ENCODE measurements around the gene ROR1. TPM values are rescaled to one million over a fixed set of nuclear protein-coding genes. Genes with fewer than 3 reads are reported as not detected.

ROR1 gene
- total RNA-seq, 6 donors from 2014 or later: 19.7 to 39.8 (median 28.5) TPM

DNA sequence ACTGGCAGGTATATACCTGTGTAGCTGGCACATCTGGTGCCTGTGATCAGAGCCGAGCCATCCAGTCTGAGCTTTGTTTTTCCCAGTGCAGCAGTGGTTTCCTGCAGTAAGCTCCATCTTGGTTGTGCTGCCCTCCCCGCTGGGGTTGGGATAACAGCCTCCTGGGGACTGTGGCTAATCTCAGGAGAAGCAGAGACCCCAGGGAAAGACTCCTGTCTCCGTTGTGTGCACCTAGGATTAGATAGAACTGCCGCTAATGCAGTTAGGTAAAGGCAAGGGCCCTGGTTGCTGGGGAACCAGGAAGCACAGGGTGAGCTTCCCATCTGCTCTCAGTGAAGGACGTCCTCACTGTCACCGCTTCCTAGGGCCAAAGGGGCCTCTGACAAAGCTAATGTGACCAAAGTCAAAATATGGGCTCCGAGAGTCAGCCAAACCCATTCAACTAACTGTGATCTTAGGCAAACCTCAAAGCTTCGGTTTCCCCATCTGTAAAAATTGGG lies 20.0 kb downstream of the ROR1 start:
- Histone ChIP-seq H3K4me3 (no peak overlapping the region), H3K27ac (no peak overlapping the region), H3K27me3 (no peaks in the 10 kb centered on the region), H3K36me3 (no peaks in the 10 kb centered on the region), H3K4me1 (peaks cover 0 to 14% (median 9%) of the 10 kb centered on the region in 4 donors), H3K9me3 (no peaks in the 10 kb centered on the region)
- DNase-seq: no peak
- WGBS, 2 donors: 83 to 86% methylated on average over 7 to 8 of the region's 8 CpGs
- TF ChIP-seq EP300 (IDR thresholded peaks at IDR 0.05) (no peak), POLR2A (IDR thresholded peaks at IDR 0.05) (no peak), POLR2AphosphoS5 (IDR thresholded peaks at IDR 0.05) (no peak)
- TF ChIP-seq, protein P1, sequence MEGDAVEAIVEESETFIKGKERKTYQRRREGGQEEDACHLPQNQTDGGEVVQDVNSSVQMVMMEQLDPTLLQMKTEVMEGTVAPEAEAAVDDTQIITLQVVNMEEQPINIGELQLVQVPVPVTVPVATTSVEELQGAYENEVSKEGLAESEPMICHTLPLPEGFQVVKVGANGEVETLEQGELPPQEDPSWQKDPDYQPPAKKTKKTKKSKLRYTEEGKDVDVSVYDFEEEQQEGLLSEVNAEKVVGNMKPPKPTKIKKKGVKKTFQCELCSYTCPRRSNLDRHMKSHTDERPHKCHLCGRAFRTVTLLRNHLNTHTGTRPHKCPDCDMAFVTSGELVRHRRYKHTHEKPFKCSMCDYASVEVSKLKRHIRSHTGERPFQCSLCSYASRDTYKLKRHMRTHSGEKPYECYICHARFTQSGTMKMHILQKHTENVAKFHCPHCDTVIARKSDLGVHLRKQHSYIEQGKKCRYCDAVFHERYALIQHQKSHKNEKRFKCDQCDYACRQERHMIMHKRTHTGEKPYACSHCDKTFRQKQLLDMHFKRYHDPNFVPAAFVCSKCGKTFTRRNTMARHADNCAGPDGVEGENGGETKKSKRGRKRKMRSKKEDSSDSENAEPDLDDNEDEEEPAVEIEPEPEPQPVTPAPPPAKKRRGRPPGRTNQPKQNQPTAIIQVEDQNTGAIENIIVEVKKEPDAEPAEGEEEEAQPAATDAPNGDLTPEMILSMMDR (IDR thresholded peaks at IDR 0.05): no peak
- ATAC-seq (ENCODE audit: low FRiP score in 2 of 2): no peak

DNA sequence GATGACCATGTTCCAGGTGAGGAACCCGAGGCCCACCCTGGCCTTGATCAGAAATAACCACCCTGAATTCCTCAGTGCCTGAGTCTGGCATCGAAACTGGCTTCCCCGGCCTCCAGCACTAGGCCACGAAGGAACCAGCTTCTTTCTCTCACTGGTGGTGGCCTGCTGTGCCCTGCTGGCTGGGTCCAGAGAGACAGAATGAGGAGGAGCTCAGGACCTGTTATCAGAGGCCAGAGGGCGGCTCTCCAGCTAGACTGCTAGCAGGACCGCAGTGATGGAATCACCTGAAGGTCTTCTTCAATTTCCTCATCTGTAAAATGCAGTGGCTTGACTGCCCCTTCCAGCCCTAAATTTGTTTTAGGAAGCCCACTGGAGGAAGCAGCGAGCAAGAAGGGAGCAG lies 20.5 kb downstream of the ROR1 start:
- DNase-seq (no peak), ATAC-seq (ENCODE audit: low FRiP score in 2 of 2) (no peak)
- no peaks in the 10 kb centered on the region for H3K36me3 ChIP-seq
- TF ChIP-seq POLR2AphosphoS5 (IDR thresholded peaks at IDR 0.05) (no peak), POLR2A (IDR thresholded peaks at IDR 0.05) (no peak), EP300 (IDR thresholded peaks at IDR 0.05) (no peak)
- TF ChIP-seq, protein P1 (IDR thresholded peaks at IDR 0.05): no peak
- H3K4me3 ChIP-seq: no peak overlapping the region
- peaks cover 0 to 14% (median 9%) of the 10 kb centered on the region in 4 donors for H3K4me1 ChIP-seq
- 82 to 83% methylated on average over 4 to 7 of the region's 7 CpGs for WGBS, 2 donors
- H3K27me3 ChIP-seq: no peaks in the 10 kb centered on the region
- H3K27ac ChIP-seq: peak overlapping the region in 2 of 4 donors; percentile 32 to 48
- no peaks in the 10 kb centered on the region for H3K9me3 ChIP-seq

DNA sequence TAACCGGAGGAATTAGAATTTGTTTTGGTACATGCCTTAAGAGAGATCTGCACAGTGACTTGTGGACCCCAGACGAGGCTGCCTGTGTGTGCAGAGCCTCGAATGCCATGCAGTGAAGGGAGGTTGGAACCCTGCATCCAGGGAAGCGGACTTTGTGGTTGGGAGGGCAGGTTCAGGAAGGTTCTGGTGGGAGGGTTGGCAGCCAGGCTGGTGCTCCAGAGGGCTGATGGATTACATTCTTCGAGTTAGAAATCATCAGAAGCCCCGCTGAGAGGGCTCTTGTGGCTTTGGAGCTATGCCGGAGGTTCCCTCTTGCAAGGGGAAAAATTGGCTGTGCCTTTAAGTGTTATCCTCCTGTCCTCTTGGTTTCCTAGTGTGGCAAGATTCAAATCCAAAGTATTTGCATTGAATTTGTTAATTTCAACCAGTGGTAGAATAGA lies 21.1 kb downstream of the ROR1 start:
- Histone ChIP-seq H3K9me3 (no peaks in the 10 kb centered on the region), H3K4me3 (no peak overlapping the region), H3K27me3 (no peaks in the 10 kb centered on the region), H3K4me1 (peaks cover 4 to 14% (median 9%) of the 10 kb centered on the region in 4 donors), H3K27ac (peak overlapping the region; percentile 5 to 48 (median 30)), H3K36me3 (no peaks in the 10 kb centered on the region)
- DNase-seq (peak in 1 of 2 donors; percentile 59), ATAC-seq (ENCODE audit: low FRiP score in 2 of 2) (peak in 1 of 2 donors; percentile 61)
- 51 to 68% methylated on average over 7 of the region's 7 CpGs for WGBS, 2 donors
- TF ChIP-seq POLR2AphosphoS5 (IDR thresholded peaks at IDR 0.05): no peak
- TF ChIP-seq POLR2A (IDR thresholded peaks at IDR 0.05): no peak
- TF ChIP-seq EP300 (IDR thresholded peaks at IDR 0.05): no peak

DNA sequence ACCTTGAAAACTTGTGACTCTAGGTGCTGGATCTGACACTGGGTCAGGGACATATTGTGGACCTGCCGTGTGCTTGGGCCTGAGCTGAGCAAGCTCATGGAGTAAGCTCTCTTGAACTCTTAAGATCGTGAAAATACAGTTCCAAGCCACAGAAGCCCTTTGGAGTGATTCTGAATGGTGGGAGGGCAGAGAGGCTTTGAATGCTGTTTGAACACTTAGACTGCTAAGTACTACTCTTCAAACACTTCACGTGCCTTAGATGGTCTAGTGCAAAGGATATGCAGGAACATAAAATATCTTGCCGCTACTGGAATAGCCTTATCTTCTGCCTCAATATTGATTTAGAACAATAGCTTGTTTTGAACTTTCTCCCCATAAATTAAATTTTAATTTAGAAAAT lies 21.6 kb downstream of the ROR1 start:
- 47 to 65% methylated on average over 4 of the region's 4 CpGs for WGBS, 2 donors
- H3K27ac ChIP-seq: peak overlapping the region; percentile 5 to 40 (median 30)
- DNase-seq (peak in 1 of 2 donors; percentile 65), ATAC-seq (ENCODE audit: low FRiP score in 2 of 2) (peak; percentile 62 to 90)
- peak in 1 of 4 donors; percentile 17 for TF ChIP-seq EP300 (IDR thresholded peaks at IDR 0.05)
- TF ChIP-seq, protein P1 (IDR thresholded peaks at IDR 0.05): no peak
- no peak for TF ChIP-seq POLR2AphosphoS5 (IDR thresholded peaks at IDR 0.05)
- H3K4me1 ChIP-seq: peaks cover 4 to 14% (median 9%) of the 10 kb centered on the region in 4 donors
- no peaks in the 10 kb centered on the region for H3K27me3 ChIP-seq
- no peaks in the 10 kb centered on the region for H3K9me3 ChIP-seq
- H3K36me3 ChIP-seq: no peaks in the 10 kb centered on the region
- no peak overlapping the region for H3K4me3 ChIP-seq

DNA sequence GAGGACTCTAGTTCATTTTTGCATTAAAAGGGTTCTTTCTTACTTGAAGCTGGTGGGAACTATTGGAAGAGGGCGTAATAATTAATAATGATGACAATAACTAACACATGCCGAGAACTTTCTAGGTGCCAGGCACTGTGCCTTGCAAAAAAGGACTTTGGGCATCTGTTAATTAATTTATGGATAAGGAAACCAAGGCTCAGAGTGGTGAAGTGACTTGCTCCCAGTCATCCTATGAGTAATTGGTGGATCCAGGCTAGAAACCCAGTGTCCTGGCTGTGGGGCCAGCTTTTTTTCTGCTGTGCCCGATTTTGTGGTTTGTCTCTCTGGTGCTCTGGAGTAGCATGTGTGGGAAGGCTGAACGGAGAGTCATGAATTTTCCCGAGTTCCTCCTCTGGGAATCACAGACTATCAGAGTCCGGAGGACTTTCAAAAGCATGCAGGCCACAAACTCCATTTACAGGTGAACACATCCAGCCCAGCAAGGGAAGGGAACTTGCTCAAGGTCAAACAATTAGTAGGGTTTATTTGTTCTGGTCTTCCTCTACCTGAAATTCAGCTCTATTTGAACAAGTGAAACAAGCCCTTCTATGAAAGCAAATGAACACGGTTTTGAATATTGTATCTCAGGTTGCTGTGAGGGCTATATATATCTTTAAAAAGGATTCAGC lies 23.4 kb downstream of the ROR1 start:
- Histone ChIP-seq H3K27me3 (no peaks in the 10 kb centered on the region), H3K4me1 (peaks cover 4 to 14% (median 9%) of the 10 kb centered on the region in 4 donors), H3K27ac (no peak overlapping the region), H3K4me3 (no peak overlapping the region), H3K9me3 (no peaks in the 10 kb centered on the region), H3K36me3 (no peaks in the 10 kb centered on the region)
- WGBS, 2 donors: 79 to 80% methylated on average over 7 of the region's 7 CpGs
- no peak for TF ChIP-seq EP300 (IDR thresholded peaks at IDR 0.05)
- no peak for TF ChIP-seq POLR2A (IDR thresholded peaks at IDR 0.05)
- no peak for TF ChIP-seq POLR2AphosphoS5 (IDR thresholded peaks at IDR 0.05)
- ATAC-seq (ENCODE audit: low FRiP score in 2 of 2): no peak
- no peak for DNase-seq
